Keratinocyte (primary cell): Measurements from ENCODE around the gene ATP6V1E1. TPM values are rescaled to one million over a fixed set of nuclear protein-coding genes. Genes with fewer than 3 reads are reported as not detected.

Experiments
- DNase-seq: peaks from one replicate; pipeline ENCODE4 v3.0.0-alpha.2; 2011; ENCODE audit warnings: low read depth, missing footprints, low spot score
- FAIRE-seq: peaks from 2 replicates; lab custom pipeline; 2011; peaks lifted over from hg19 to GRCh38; lab: Jason Lieb, UNC
- H2AFZ ChIP-seq: 2 replicates; pipeline ENCODE4 v1.6.0; 2012; ENCODE audit warnings: low read length, control low read depth, inconsistent platforms; ENCODE audit not compliant: control insufficient read depth
- H3K27ac ChIP-seq: 2 replicates; pipeline ENCODE4 v1.5.1; 2011; ENCODE audit warnings: low read length; ENCODE audit not compliant: control insufficient read depth, insufficient read depth
- H3K27me3 ChIP-seq: 3 replicates; pipeline ENCODE4 v1.6.0; 2011; ENCODE audit warnings: low read length; ENCODE audit not compliant: control insufficient read depth, insufficient read depth; ENCODE audit errors: extremely low read depth
- H3K36me3 ChIP-seq, 2 experiments: 2 replicates in 1 of 2; 3 replicates in 1 of 2; pipeline ENCODE4 v1.5.1; 2011; ENCODE audit warnings: low read length in 2 of 2, mild to moderate bottlenecking in 1 of 2; ENCODE audit not compliant: control insufficient read depth in 2 of 2, insufficient read depth in 2 of 2; ENCODE audit errors: extremely low read depth in 1 of 2
- H3K4me1 ChIP-seq: 3 replicates; pipeline ENCODE4 v1.5.1; 2011; ENCODE audit warnings: low read length; ENCODE audit not compliant: control insufficient read depth, insufficient read depth; ENCODE audit errors: extremely low read depth
- H3K4me2 ChIP-seq: 3 replicates; pipeline ENCODE4 v1.6.0; 2011; ENCODE audit warnings: low read depth, low read length; ENCODE audit not compliant: control insufficient read depth, insufficient read depth; ENCODE audit errors: extremely low read depth
- H3K4me3 ChIP-seq, 3 experiments: fragments of 200-600 bp in 1 of 3; sonication (generic) in 1 of 3; 2 replicates in 2 of 3; 3 replicates in 1 of 3; pipeline ENCODE4 v1.5.1; 2011 to 2016; ENCODE audit warnings: low read length in 3 of 3, mild to moderate bottlenecking in 3 of 3, control low read depth in 2 of 3, inconsistent platforms in 1 of 3, low read depth in 1 of 3, mixed read lengths in 1 of 3, mixed run types in 1 of 3, moderate library complexity in 1 of 3; ENCODE audit not compliant: control insufficient read depth in 2 of 3, insufficient read depth in 2 of 3; ENCODE audit errors: extremely low read depth in 1 of 3
- H3K79me2 ChIP-seq: 2 replicates; pipeline ENCODE4 v1.6.0; 2012; ENCODE audit warnings: low read length; ENCODE audit not compliant: control insufficient read depth, insufficient read depth
- H3K9ac ChIP-seq: 3 replicates; pipeline ENCODE4 v1.6.0; 2011; ENCODE audit warnings: low read length; ENCODE audit not compliant: control insufficient read depth, insufficient read depth; ENCODE audit errors: extremely low read depth
- H3K9me1 ChIP-seq: 3 replicates; pipeline ENCODE4 v1.6.0; 2011; ENCODE audit warnings: low read length; ENCODE audit not compliant: control insufficient read depth, insufficient read depth; ENCODE audit errors: extremely low read depth
- H3K9me3 ChIP-seq: 2 replicates; pipeline ENCODE4 v1.5.1; 2012; ENCODE audit warnings: low read depth, low read length; ENCODE audit not compliant: control insufficient read depth
- H4K20me1 ChIP-seq: 3 replicates; pipeline ENCODE4 v1.6.0; 2011; ENCODE audit warnings: low read length; ENCODE audit not compliant: control insufficient read depth, insufficient read depth; ENCODE audit errors: extremely low read depth
- EZH2 ChIP-seq: IDR thresholded peaks from one replicate; pipeline ENCODE4 v1.6.1; 2012; ENCODE audit warnings: inconsistent platforms, mild to moderate bottlenecking, low read length, moderate library complexity
- dilution Hi-C: fragments of 300-500 bp; cut with MboI; formaldehyde crosslinking; loops from one replicate; pipeline ENCODE4 v1.7.0; 2020; ENCODE audit warnings: low sequenced_read_pairs; ENCODE audit not compliant: extremely low pct_ligation_motif_present
- polyA plus RNA-seq, 5 experiments: library from polyadenylated mRNA; depleted of rRNA in 3 of 5; stranded (reverse) in 3 of 5; stranded (forward) in 1 of 5; unstranded in 1 of 5; fragments of >200 nt; gene quantifications; 1 replicate in 1 of 5; 2 replicates in 3 of 5; 3 replicates in 1 of 5; pipeline versions ENCODE4 v1.2.1 to v1.2.3, GENCODE V29; 2011 to 2012; ENCODE audit warnings: missing spikeins in 2 of 5, low read depth in 1 of 5, low replicate concordance in 1 of 5
- TF ChIP-seq, protein P1 (sequence below), 3 experiments: IDR thresholded peaks in 1 of 3; conservative IDR thresholded peaks in 1 of 3; optimal IDR thresholded peaks in 1 of 3; 2 replicates in 2 of 3; 3 replicates in 1 of 3; pipeline versions ENCODE3 to v1.5.1; 2011; ENCODE audit warnings: low read length in 3 of 3, mild to moderate bottlenecking in 3 of 3, moderate library complexity in 2 of 3, control low read depth in 1 of 3, inconsistent platforms in 1 of 3; ENCODE audit not compliant: insufficient read depth in 2 of 3; ENCODE audit errors: extremely low read depth in 1 of 3

The ATP6V1E1 gene
- polyA plus RNA-seq, 1 donor (not counting 4 experiments of a cell fraction or from before 2014, with no cell fraction given) = 227 TPM

GRCh38 chr22:17607891-17608521 is 20.5 kb downstream of the ATP6V1E1 start:
- no peaks in the 10 kb centered on the region for H3K27me3 ChIP-seq
- H3K79me2 ChIP-seq = peaks cover 36% of the 10 kb centered on the region
- H2AFZ ChIP-seq = no peak overlapping the region
- no peak for FAIRE-seq
- dilution Hi-C loops = no loop called here
- no peaks in the 10 kb centered on the region for H4K20me1 ChIP-seq
- H3K27ac ChIP-seq = no peak overlapping the region
- no peaks in the 10 kb centered on the region for H3K9me3 ChIP-seq
- DNase-seq = no peak
- no peak overlapping the region for H3K9ac ChIP-seq
- no peak overlapping the region for H3K4me2 ChIP-seq
- TF ChIP-seq, protein P1, sequence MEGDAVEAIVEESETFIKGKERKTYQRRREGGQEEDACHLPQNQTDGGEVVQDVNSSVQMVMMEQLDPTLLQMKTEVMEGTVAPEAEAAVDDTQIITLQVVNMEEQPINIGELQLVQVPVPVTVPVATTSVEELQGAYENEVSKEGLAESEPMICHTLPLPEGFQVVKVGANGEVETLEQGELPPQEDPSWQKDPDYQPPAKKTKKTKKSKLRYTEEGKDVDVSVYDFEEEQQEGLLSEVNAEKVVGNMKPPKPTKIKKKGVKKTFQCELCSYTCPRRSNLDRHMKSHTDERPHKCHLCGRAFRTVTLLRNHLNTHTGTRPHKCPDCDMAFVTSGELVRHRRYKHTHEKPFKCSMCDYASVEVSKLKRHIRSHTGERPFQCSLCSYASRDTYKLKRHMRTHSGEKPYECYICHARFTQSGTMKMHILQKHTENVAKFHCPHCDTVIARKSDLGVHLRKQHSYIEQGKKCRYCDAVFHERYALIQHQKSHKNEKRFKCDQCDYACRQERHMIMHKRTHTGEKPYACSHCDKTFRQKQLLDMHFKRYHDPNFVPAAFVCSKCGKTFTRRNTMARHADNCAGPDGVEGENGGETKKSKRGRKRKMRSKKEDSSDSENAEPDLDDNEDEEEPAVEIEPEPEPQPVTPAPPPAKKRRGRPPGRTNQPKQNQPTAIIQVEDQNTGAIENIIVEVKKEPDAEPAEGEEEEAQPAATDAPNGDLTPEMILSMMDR (optimal IDR thresholded peaks at IDR 0.05 in 1 of 3, IDR thresholded peaks at IDR 0.05 in 1 of 3, conservative IDR thresholded peaks at IDR 0.05 in 1 of 3; ENCODE audit: extremely low read depth in 1 of 3, insufficient read depth in 2 of 3, low read length in 3 of 3) = no peak
- no peak for TF ChIP-seq EZH2
- H3K9me1 ChIP-seq = no peaks in the 10 kb centered on the region
- H3K4me3 ChIP-seq = no peak overlapping the region
- peaks cover 25% of the 10 kb centered on the region in 2 experiments for H3K36me3 ChIP-seq
- no peaks in the 10 kb centered on the region for H3K4me1 ChIP-seq

- peaks cover 36% of the 10 kb centered on the region for H3K79me2 ChIP-seq
- peaks cover 16 to 19% of the 10 kb centered on the region in 2 experiments for H3K36me3 ChIP-seq
- FAIRE-seq (no peak), DNase-seq (no peak)
- TF ChIP-seq EZH2 = no peak
- TF ChIP-seq, protein P1 (optimal IDR thresholded peaks at IDR 0.05 in 1 of 3, IDR thresholded peaks at IDR 0.05 in 1 of 3, conservative IDR thresholded peaks at IDR 0.05 in 1 of 3; ENCODE audit: extremely low read depth in 1 of 3, insufficient read depth in 2 of 3, low read length in 3 of 3) = no peak
- no peaks in the 10 kb centered on the region for H3K27me3 ChIP-seq
- dilution Hi-C loops = no loop called here
- no peaks in the 10 kb centered on the region for H3K9me1 ChIP-seq
- no peaks in the 10 kb centered on the region for H4K20me1 ChIP-seq
- no peaks in the 10 kb centered on the region for H3K9me3 ChIP-seq
- H3K4me1 ChIP-seq = no peaks in the 10 kb centered on the region
- H3K4me2 ChIP-seq = no peak overlapping the region
- H3K4me3 ChIP-seq = no peak overlapping the region
- H2AFZ ChIP-seq = no peak overlapping the region
- H3K9ac ChIP-seq = no peak overlapping the region
- no peak overlapping the region for H3K27ac ChIP-seq
These were observed 22.1 kb downstream of the ATP6V1E1 start for GRCh38 chr22:17606496-17606895.
